Choroid plexus epithelial cell (primary cell): Measurements from ENCODE around the gene NTM.
"Not testable (repeated sequence)": the region's sequence is repeated elsewhere in the genome, so short reads cannot be mapped to it uniquely, and the experiment has no call there.

Experiments used
- DNase-seq: peaks from one replicate; pipeline ENCODE4 v3.0.0-alpha.2; 2010; ENCODE audit warnings: low read depth
- H3K4me3 ChIP-seq: 2 replicates; pipeline ENCODE4 v1.5.1; 2011; ENCODE audit warnings: low read depth, mild to moderate bottlenecking, control low read depth, low read length, moderate library complexity
- TF ChIP-seq, protein P1 (sequence below): conservative IDR thresholded peaks from 2 replicates; pipeline ENCODE4 v1.5.1; 2011; ENCODE audit warnings: low read depth, mild to moderate bottlenecking, control low read depth, inconsistent platforms, low read length, moderate library complexity

NTM gene

DNA sequence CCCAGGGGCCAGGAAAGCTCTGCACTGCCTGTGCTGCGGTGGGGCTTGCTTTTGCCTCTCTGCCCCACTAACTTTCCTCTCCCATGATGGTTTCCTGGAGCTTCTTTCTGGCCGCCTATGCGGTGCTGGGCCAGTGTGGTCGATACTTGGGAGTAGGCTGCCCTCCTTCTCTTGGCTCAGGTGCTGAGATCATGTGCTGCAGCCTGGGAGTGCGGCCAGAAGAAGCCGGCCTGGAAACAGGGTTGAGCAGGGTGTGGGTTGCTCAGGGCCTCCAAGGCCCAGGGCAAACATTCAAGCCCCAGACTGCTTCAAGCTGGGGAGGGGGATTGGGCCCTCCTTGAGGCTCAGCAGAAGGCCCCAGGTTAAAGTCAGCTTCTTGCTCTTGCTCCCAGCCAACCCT, 125.0 kb downstream of the NTM start:
- no peak overlapping the region for H3K4me3 ChIP-seq
- DNase-seq = no peak
- TF ChIP-seq, protein P1, sequence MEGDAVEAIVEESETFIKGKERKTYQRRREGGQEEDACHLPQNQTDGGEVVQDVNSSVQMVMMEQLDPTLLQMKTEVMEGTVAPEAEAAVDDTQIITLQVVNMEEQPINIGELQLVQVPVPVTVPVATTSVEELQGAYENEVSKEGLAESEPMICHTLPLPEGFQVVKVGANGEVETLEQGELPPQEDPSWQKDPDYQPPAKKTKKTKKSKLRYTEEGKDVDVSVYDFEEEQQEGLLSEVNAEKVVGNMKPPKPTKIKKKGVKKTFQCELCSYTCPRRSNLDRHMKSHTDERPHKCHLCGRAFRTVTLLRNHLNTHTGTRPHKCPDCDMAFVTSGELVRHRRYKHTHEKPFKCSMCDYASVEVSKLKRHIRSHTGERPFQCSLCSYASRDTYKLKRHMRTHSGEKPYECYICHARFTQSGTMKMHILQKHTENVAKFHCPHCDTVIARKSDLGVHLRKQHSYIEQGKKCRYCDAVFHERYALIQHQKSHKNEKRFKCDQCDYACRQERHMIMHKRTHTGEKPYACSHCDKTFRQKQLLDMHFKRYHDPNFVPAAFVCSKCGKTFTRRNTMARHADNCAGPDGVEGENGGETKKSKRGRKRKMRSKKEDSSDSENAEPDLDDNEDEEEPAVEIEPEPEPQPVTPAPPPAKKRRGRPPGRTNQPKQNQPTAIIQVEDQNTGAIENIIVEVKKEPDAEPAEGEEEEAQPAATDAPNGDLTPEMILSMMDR = no peak

DNA sequence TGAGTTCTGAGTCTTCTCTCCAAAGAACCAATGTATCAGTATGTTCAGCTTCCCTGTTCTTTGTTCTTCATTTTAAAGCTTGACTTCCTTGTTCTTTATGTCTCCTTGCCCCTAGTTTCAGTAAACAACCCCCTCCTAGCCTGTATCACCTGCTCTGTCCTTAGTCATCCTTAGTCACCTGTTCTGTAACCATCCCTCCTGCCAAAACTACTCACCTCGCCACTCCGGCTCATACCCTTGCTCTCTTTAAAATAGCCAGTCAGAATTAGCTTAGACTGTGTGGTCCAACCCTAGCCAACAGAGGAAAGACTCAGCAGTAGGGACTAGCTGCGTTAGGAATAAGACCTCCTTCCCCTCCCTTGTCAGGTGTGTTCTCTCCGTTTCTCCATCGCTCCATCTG, 127.3 kb downstream of the NTM start:
- H3K4me3 ChIP-seq, DNase-seq: not testable (repeated sequence)

DNA sequence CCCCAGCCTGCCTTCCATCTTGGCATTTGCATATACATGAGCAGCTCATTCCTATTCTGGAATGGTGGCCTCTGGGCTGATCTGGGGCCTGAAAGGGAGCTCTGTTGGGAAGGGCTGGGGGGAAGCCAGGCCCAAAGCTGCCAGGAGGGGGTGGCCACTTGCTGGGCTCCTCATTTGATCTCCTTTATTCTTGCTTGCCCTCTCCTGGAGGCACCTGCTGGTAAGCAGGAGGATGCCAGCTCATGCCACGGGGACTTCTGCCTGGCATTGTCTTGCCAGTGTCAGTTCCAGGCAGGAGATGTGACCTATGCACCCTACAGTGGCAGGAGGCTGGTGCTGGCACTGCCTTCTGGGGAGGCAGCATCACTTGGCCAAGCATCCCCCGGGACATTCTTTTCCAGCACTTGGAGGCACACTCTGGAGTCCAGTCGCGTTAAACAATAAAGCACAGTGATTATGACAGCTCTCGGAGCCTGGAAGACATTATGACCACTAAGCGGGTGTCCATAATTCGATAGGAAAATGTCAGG, 128.3 kb downstream of the NTM start:
- DNase-seq = no peak
- TF ChIP-seq, protein P1 = no peak
- H3K4me3 ChIP-seq = no peak overlapping the region

DNA sequence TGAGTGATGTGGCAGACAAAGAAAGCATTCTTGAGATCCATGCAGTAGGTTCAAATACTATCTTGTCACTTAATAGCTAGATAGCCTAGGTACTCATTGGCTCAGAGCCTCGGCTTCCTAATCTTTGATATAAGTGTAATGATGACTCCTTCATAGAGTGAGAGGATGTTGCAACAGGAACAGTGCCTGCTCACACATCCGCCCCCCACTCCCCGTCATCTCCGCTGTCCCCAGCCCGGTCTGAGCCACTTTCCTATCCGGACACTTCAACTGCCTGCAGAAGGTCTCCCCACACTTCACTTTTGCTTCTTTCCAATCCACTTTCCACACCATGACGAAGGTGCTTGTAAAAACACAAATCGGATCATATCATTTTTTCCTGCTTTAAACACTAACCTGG, 128.8 kb downstream of the NTM start:
- DNase-seq = no peak
- TF ChIP-seq, protein P1 = no peak

DNA sequence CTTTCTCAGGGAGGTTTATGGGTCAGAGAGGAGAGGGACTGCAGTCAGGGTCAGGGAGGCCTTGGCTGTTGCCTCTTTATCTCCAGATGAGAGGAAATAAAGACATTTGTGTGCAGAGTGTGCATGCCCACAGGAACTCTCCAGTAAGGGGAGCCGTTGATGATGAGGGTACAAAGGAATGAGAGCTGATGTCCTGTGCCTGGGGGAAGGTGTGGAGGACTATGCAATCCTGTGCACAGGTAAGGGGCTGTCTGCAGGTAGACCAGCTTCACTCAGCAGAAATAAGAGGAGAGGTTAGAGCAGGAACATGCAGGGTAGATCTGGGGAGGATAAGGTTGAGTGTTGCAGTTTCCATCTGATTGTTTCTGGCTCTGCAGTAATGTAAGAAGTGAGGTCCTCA, 132.6 kb downstream of the NTM start:
- no peak for DNase-seq
- TF ChIP-seq, protein P1 = no peak
- H3K4me3 ChIP-seq = no peak overlapping the region

More for the DNA sequence above, 128.8 kb downstream of the NTM start:
- no peak overlapping the region for H3K4me3 ChIP-seq

DNA sequence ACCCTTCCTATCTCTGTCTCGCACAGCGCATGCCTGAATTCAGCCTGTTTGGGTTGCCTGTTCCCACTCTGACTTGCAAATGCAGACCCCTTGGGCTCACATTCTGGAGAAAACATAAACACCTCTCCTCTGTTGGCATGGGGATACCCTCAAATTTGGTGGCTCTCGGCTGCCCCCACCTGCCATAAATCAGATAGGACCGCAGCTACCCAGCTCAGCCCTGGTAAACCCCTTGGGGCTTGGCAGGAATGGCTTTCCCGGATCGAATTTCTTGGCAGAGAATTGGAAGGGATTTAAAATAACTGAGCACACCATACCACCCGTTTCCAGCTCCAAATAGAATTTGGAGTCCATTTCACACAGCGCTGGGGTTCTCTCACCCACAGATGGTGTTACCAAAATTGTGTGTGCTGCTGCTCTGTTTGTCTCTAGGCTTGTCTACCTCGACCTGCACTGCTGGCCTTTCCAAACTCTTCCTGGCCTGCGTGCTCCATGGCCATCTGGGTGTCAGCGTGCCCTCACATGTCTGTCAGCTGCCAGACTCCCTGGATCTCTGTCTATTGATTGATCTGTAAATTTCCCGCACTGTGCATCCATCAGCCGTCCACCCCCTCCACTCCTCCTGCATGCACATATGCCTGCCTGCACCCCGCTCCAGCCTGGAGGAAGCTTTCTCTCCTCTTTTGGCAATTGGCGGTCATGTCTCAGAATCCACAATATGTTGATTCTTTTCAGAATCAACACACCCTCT, 134.0 kb downstream of the NTM start:
- TF ChIP-seq, protein P1 = no peak
- DNase-seq = no peak
- no peak overlapping the region for H3K4me3 ChIP-seq

DNA sequence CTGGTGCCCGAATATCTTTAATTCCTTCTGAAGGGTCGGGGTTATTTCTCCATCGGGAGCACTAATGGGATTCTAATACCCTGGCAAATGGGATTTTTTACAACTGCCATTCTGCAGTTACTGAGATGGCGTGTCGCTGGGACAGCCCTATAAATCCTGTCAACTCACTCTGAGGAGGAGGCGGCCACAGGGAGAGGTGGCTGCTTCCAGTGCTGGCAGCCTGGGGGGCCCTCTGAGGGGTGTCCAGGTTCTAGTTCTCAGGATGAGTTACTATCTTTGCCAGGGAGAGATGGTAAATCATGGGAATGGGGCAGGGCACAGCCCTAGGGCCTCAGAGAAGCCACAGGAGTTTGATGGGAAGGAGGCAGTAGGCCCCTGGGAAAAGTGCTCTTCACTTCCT, 135.9 kb downstream of the NTM start:
- H3K4me3 ChIP-seq = no peak overlapping the region
- TF ChIP-seq, protein P1 = no peak
- DNase-seq = no peak
